Hepatocyte (in vitro differentiated cells): Measurements from ENCODE around the gene AAK1.

Source experiments
- CTCF ChIP-seq: fragments of 200-600 bp; sonication (generic); IDR thresholded peaks from 2 replicates; pipeline ENCODE4 v1.5.1; 2016; ENCODE audit warnings: antibody characterized with exemption, mild to moderate bottlenecking; ENCODE audit not compliant: poor library complexity
- EZH2 ChIP-seq: fragments of 200-600 bp; sonication (generic); IDR thresholded peaks from 2 replicates; pipeline ENCODE4 v1.6.1; 2016; ENCODE audit warnings: antibody characterized with exemption, mild to moderate bottlenecking, borderline replicate concordance
- EZH2phosphoT487 ChIP-seq: fragments of 200-600 bp; sonication (generic); IDR thresholded peaks from one replicate; pipeline ENCODE4 v1.6.1; 2018; ENCODE audit warnings: antibody characterized with exemption, mild to moderate bottlenecking, low read depth, moderate library complexity; ENCODE audit not compliant: unreplicated experiment, severe bottlenecking

GRCh38 chr2:69572641-69573040 is 70.9 kb downstream of the AAK1 start:
- no peak for TF ChIP-seq EZH2
- TF ChIP-seq CTCF = no peak
- no peak for TF ChIP-seq EZH2phosphoT487
